NOMO-1 treated with DMSO at 0.1 percent for 48 hours (cell line): ENCODE results near the gene SDK1.

Source experiments
- DNase-seq: peaks from one replicate; lab custom pipeline; 2025; ENCODE audit not compliant: unreplicated experiment; lab: John Stamatoyannopoulos, UW

The SDK1 gene

GRCh38 chr7:4028221-4028620, 727.2 kb downstream of the SDK1 start:
- DNase-seq: no peak

GRCh38 chr7:4029941-4030340, 728.9 kb downstream of the SDK1 start:
- no peak for DNase-seq

GRCh38 chr7:4030346-4030950, 729.4 kb downstream of the SDK1 start:
- DNase-seq: no peak

GRCh38 chr7:4033996-4034395, 732.9 kb downstream of the SDK1 start:
- DNase-seq: no peak

- no peak for DNase-seq
Observed at GRCh38 chr7:4037308-4037707, 736.3 kb downstream of the SDK1 start.

GRCh38 chr7:4037877-4038276, 736.8 kb downstream of the SDK1 start:
- DNase-seq: no peak

GRCh38 chr7:4040109-4040928, 739.3 kb downstream of the SDK1 start:
- DNase-seq: no peak

- DNase-seq: no peak
Observed at GRCh38 chr7:4042402-4043045, 741.5 kb downstream of the SDK1 start.

- no peak for DNase-seq
Observed at GRCh38 chr7:4043988-4044387, 742.9 kb downstream of the SDK1 start.

- no peak for DNase-seq
Observed at GRCh38 chr7:4045450-4045849, 744.4 kb downstream of the SDK1 start.

- DNase-seq: no peak
Observed at GRCh38 chr7:4045975-4046374, 744.9 kb downstream of the SDK1 start.

GRCh38 chr7:4048336-4048735, 747.3 kb downstream of the SDK1 start:
- no peak for DNase-seq

- DNase-seq: no peak
Observed at GRCh38 chr7:4049202-4049601, 748.1 kb downstream of the SDK1 start.

GRCh38 chr7:4050126-4050660, 749.1 kb downstream of the SDK1 start:
- no peak for DNase-seq

- DNase-seq: no peak
Observed at GRCh38 chr7:4051696-4052095, 750.6 kb downstream of the SDK1 start.

GRCh38 chr7:4052130-4052529, 751.1 kb downstream of the SDK1 start:
- DNase-seq: no peak

- DNase-seq: peak; percentile 49
Observed at GRCh38 chr7:4054158-4054557, 753.1 kb downstream of the SDK1 start.

- DNase-seq: no peak
Observed at GRCh38 chr7:4056552-4057288, 755.7 kb downstream of the SDK1 start.

- DNase-seq: no peak
Observed at GRCh38 chr7:4057289-4057616, 756.2 kb downstream of the SDK1 start.

GRCh38 chr7:4058158-4058557, 757.1 kb downstream of the SDK1 start:
- no peak for DNase-seq

GRCh38 chr7:4065190-4065589, 764.1 kb downstream of the SDK1 start:
- no peak for DNase-seq
